GM15510 (cell line): ENCODE measurements around the gene OPN1MW3.
"Not testable (repeated sequence)": the region's sequence is repeated elsewhere in the genome, so short reads cannot be mapped to it uniquely, and the experiment has no call there.

Source experiments
- POLR2A ChIP-seq: IDR thresholded peaks from 3 replicates; pipeline ENCODE4 v1.6.1; 2011; ENCODE audit warnings: borderline replicate concordance; ENCODE audit not compliant: insufficient read length; ENCODE audit errors: extremely low read depth

Gene OPN1MW3

DNA sequence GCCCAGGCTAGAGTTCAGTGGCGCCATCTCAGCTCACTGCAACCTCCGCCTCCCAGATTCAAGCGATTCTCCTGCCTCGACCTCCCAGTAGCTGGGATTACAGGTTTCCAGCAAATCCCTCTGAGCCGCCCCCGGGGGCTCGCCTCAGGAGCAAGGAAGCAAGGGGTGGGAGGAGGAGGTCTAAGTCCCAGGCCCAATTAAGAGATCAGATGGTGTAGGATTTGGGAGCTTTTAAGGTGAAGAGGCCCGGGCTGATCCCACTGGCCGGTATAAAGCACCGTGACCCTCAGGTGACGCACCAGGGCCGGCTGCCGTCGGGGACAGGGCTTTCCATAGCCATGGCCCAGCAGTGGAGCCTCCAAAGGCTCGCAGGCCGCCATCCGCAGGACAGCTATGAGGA is at the start of gene OPN1MW3:
Gene OPN1MW3, plus strand, starts transcription at position 301 of the 400 bp plus-strand sequence. Its CDS starts 38 bp downstream, at position 339.
- TF ChIP-seq POLR2A, result not testable (repeated sequence)

DNA sequence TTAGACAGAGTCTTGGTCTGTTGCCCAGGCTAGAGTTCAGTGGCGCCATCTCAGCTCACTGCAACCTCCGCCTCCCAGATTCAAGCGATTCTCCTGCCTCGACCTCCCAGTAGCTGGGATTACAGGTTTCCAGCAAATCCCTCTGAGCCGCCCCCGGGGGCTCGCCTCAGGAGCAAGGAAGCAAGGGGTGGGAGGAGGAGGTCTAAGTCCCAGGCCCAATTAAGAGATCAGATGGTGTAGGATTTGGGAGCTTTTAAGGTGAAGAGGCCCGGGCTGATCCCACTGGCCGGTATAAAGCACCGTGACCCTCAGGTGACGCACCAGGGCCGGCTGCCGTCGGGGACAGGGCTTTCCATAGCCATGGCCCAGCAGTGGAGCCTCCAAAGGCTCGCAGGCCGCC is 37.9 kb upstream of the OPN1MW3 start, which contains the start of gene OPN1MW2:
Gene OPN1MW2, plus strand, starts transcription at position 301 of the 400 bp plus-strand sequence. Its CDS starts 60 bp downstream, at position 361.
- not testable (repeated sequence) for TF ChIP-seq POLR2A

DNA sequence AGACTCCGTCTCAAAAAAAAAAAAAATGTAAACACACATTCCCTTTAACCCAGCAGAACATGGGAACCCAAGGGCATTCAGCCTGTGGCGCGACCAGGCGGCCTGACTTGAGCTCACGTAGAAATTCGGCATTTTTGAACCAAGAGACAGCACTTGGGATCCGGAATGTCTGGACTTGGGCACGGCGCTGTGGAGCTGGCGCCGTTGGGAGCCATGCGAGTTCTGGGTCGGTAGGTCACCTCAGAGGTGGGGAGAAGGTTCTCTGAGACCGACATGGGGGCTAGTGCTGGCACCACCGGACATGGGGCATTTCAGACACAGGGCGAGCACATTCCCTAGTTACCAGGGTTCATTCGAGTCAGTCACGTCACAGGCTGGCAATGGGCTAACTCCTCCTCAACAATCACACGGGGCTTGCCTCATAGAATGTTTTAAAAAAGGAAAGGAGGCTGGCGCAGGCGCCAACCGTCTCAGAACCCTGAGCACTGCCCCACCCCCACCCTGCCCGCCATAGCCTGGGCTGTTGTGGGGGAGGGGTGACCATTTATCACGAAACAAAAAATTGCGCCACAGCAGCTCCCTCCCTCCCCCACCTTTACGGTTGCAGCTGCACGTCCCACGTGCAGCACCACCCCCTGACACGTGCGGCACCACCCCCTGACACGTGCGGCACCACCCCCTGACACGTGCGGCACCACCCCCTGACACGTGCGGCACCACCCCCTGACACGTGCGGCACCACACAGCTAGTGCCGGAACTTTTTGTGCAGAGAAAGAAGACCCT is 37.6 kb downstream of the OPN1MW3 start, which contains the start of gene TEX28:
Gene TEX28, minus strand, starts transcription at position 334 of the 784 bp plus-strand sequence. CDS start 3,007 bp downstream, outside the sequence.
- TF ChIP-seq POLR2A, result no peak

DNA sequence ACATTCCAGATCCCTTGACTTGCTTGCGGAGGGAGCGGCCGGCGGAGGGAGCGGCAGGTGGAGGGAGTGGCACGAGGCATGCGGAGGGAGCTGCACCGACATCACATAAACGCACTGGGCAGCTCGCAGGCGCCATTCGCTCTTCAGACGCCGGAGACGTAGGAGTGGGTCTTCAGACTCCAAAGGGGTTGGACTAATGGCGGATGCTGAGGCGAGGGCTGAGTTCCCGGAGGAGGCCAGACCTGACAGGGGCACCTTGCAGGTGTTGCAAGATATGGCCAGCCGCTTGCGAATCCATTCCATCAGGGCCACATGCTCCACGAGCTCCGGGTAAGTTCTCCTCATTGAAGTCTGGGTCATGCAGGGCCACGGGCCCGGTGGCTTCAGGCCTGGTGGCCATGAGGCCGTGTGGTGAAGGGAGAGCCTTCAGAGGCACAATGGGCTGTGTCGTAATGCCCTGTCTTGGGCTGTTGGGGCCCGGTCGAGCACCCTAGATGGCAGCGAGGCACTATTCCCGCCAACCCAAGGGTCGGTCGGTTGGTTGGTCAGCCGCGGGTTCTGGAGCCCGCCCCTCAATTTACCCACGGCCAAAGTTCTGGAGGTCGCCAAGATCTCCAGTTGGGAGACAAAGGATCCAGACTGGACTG is 38.4 kb downstream of the OPN1MW3 start, which contains the start of gene TKTL1:
Gene TKTL1, plus strand, starts transcription at position 132 of the 647 bp plus-strand sequence. Its CDS starts 65 bp downstream, at position 197.
- TF ChIP-seq POLR2A, result no peak

GRCh38 chrX:154296731-154297130 is 39.3 kb downstream of the OPN1MW3 start:
- TF ChIP-seq POLR2A, result no peak

GRCh38 chrX:154298312-154298711 is 40.9 kb downstream of the OPN1MW3 start:
- TF ChIP-seq POLR2A, result no peak

GRCh38 chrX:154300816-154301215 is 43.4 kb downstream of the OPN1MW3 start:
- TF ChIP-seq POLR2A, result no peak

- no peak for TF ChIP-seq POLR2A
Observed at GRCh38 chrX:154303476-154303875, 46.1 kb downstream of the OPN1MW3 start.

GRCh38 chrX:154304846-154305245 is 47.5 kb downstream of the OPN1MW3 start:
- TF ChIP-seq POLR2A, result no peak

GRCh38 chrX:154305541-154306205 is 48.3 kb downstream of the OPN1MW3 start:
- TF ChIP-seq POLR2A, result no peak

GRCh38 chrX:154307202-154307601 is 49.8 kb downstream of the OPN1MW3 start:
- TF ChIP-seq POLR2A, result no peak

GRCh38 chrX:154308108-154308946 is 50.9 kb downstream of the OPN1MW3 start:
- no peak for TF ChIP-seq POLR2A

- TF ChIP-seq POLR2A, result no peak
Observed at GRCh38 chrX:154309041-154309775, 51.8 kb downstream of the OPN1MW3 start.
